H9 (cell line): Measurements from ENCODE around the gene GRIA4. TPM values are rescaled to one million over a fixed set of nuclear protein-coding genes. Genes with fewer than 3 reads are reported as not detected.

Source experiments
- DNase-seq: peaks from one replicate; pipeline ENCODE4 v3.0.0-alpha.2; 2017
- H2AFZ ChIP-seq: one replicate; pipeline ENCODE4 v1.6.1; 2013; ENCODE audit warnings: mild to moderate bottlenecking, low read length, control low read depth, moderate library complexity
- H2AK5ac ChIP-seq: 2 replicates; pipeline ENCODE4 v1.6.1; 2013; ENCODE audit warnings: low read length, control low read depth, mixed read lengths; ENCODE audit not compliant: insufficient read length
- H2BK120ac ChIP-seq: one replicate; pipeline ENCODE4 v1.6.1; 2013; ENCODE audit warnings: low read depth, mild to moderate bottlenecking, low read length, control low read depth, inconsistent platforms; ENCODE audit not compliant: poor library complexity, severe bottlenecking
- H2BK12ac ChIP-seq: 2 replicates; pipeline ENCODE4 v1.6.1; 2013; ENCODE audit warnings: low read length, control low read depth, mixed read lengths, low read depth; ENCODE audit not compliant: insufficient read length
- H2BK15ac ChIP-seq: 2 replicates; pipeline ENCODE4 v1.6.1; 2013; ENCODE audit warnings: low read depth, low read length, control low read depth
- H2BK20ac ChIP-seq: one replicate; pipeline ENCODE4 v1.6.1; 2013; ENCODE audit warnings: low read depth, mild to moderate bottlenecking, low read length, control low read depth, inconsistent platforms; ENCODE audit not compliant: poor library complexity, severe bottlenecking
- H2BK5ac ChIP-seq: 2 replicates; pipeline ENCODE4 v1.6.1; 2013; ENCODE audit warnings: low read length, control low read depth, mixed read lengths; ENCODE audit not compliant: insufficient read length
- H3K14ac ChIP-seq: 2 replicates; pipeline ENCODE4 v1.6.1; 2013; ENCODE audit warnings: low read length, control low read depth; ENCODE audit not compliant: insufficient read depth
- H3K18ac ChIP-seq: 2 replicates; pipeline ENCODE4 v1.6.1; 2013; ENCODE audit warnings: low read depth, mild to moderate bottlenecking, mixed read lengths, low read length, control low read depth; ENCODE audit not compliant: insufficient read length
- H3K23ac ChIP-seq: 2 replicates; pipeline ENCODE4 v1.6.1; 2013; ENCODE audit warnings: low read length, control low read depth, mixed read lengths, low read depth; ENCODE audit not compliant: insufficient read length
- H3K23me2 ChIP-seq: 2 replicates; pipeline ENCODE4 v1.6.1; 2013; ENCODE audit warnings: low read depth, mild to moderate bottlenecking, mixed read lengths, low read length, control low read depth; ENCODE audit not compliant: insufficient read length, poor library complexity, severe bottlenecking
- H3K27ac ChIP-seq: 2 replicates; pipeline ENCODE4 v1.5.1; 2013; ENCODE audit warnings: low read length, control low read depth, mixed read lengths, low read depth; ENCODE audit not compliant: insufficient read length
- H3K27me3 ChIP-seq: 2 replicates; pipeline ENCODE4 v1.6.1; 2013; ENCODE audit warnings: low read length, control low read depth, inconsistent platforms; ENCODE audit not compliant: insufficient read depth
- H3K4ac ChIP-seq: 2 replicates; pipeline ENCODE4 v1.6.1; 2013; ENCODE audit warnings: low read depth, mild to moderate bottlenecking, control low read depth, inconsistent platforms, low read length, moderate library complexity
- H3K4me1 ChIP-seq: 2 replicates; pipeline ENCODE4 v1.6.1; 2013; ENCODE audit warnings: low read length, control low read depth, inconsistent platforms; ENCODE audit not compliant: insufficient read depth
- H3K4me2 ChIP-seq: 2 replicates; pipeline ENCODE4 v1.6.1; 2013; ENCODE audit warnings: low read length, control low read depth, mixed read lengths; ENCODE audit not compliant: insufficient read length, insufficient read depth
- H3K56ac ChIP-seq: 2 replicates; pipeline ENCODE4 v1.6.1; 2013; ENCODE audit warnings: low read depth, mild to moderate bottlenecking, mixed read lengths, low read length, control low read depth; ENCODE audit not compliant: insufficient read length
- H3K79me1 ChIP-seq: 2 replicates; pipeline ENCODE4 v1.6.1; 2013; ENCODE audit warnings: low read depth, mild to moderate bottlenecking, moderate library complexity, low read length, control low read depth, inconsistent platforms; ENCODE audit not compliant: insufficient read depth, poor library complexity, severe bottlenecking
- H3K79me2 ChIP-seq: 2 replicates; pipeline ENCODE4 v1.6.1; 2013; ENCODE audit warnings: low read length, control low read depth, inconsistent platforms; ENCODE audit not compliant: insufficient read depth
- H3K9ac ChIP-seq: 2 replicates; pipeline ENCODE4 v1.6.1; 2013; ENCODE audit warnings: low read length, control low read depth, mixed read lengths; ENCODE audit not compliant: insufficient read length; ENCODE audit errors: extremely low read depth
- H3K9me3 ChIP-seq: one replicate; pipeline ENCODE4 v1.6.1; 2013; ENCODE audit warnings: low read depth, low read length, inconsistent platforms; ENCODE audit not compliant: control insufficient read depth
- H3T11ph ChIP-seq: one replicate; pipeline ENCODE4 v1.6.1; 2013; ENCODE audit warnings: mild to moderate bottlenecking, low read length, control low read depth, inconsistent platforms
- H4K20me1 ChIP-seq: one replicate; pipeline ENCODE4 v1.6.1; 2013; ENCODE audit not compliant: control insufficient read depth, insufficient read length, insufficient read depth
- H4K5ac ChIP-seq: 2 replicates; pipeline ENCODE4 v1.6.1; 2013; ENCODE audit warnings: low read depth, mild to moderate bottlenecking, mixed read lengths, low read length, control low read depth; ENCODE audit not compliant: insufficient read length
- H4K8ac ChIP-seq: replicated peaks from 2 replicates; pipeline ENCODE4 v1.6.1; 2013; ENCODE audit warnings: low read length, control low read depth, mixed read lengths, low read depth; ENCODE audit not compliant: insufficient read length
- H4K91ac ChIP-seq: 2 replicates; pipeline ENCODE4 v1.6.1; 2013; ENCODE audit warnings: low read depth, mild to moderate bottlenecking, moderate library complexity, mixed read lengths, low read length, control low read depth; ENCODE audit not compliant: insufficient read length
- H3K27ac Mint-ChIP-seq, 3 experiments: 2 replicates in 2 of 3; 3 replicates in 1 of 3; pipeline ENCODE4 v1.8.0; 2020 to 2021; ENCODE audit warnings: mixed read lengths in 3 of 3, mild to moderate bottlenecking in 1 of 3, moderate library complexity in 1 of 3
- H3K27me3 Mint-ChIP-seq: 2 replicates; pipeline ENCODE4 v1.8.0; 2021; ENCODE audit warnings: low read depth, mild to moderate bottlenecking, moderate library complexity, mixed read lengths
- H3K36me3 Mint-ChIP-seq, 3 experiments: 2 replicates in 2 of 3; 3 replicates in 1 of 3; pipeline ENCODE4 v1.8.0; 2020 to 2021; ENCODE audit warnings: low read depth in 3 of 3, mixed read lengths in 3 of 3; ENCODE audit not compliant: insufficient read depth in 1 of 3
- H3K4me1 Mint-ChIP-seq, 2 experiments: 2 replicates each; pipeline ENCODE4 v1.8.0; 2020; ENCODE audit warnings: mixed read lengths in 2 of 2
- H3K4me3 Mint-ChIP-seq, 2 experiments: 2 replicates in 1 of 2; 3 replicates in 1 of 2; pipeline ENCODE4 v1.8.0; 2020 to 2021; ENCODE audit warnings: mild to moderate bottlenecking in 2 of 2, mixed read lengths in 2 of 2, moderate library complexity in 1 of 2
- H3K9me3 Mint-ChIP-seq, 2 experiments: 2 replicates in 1 of 2; 3 replicates in 1 of 2; pipeline ENCODE4 v1.8.0; 2020; ENCODE audit warnings: mild to moderate bottlenecking in 2 of 2, mixed read lengths in 2 of 2, moderate library complexity in 1 of 2
- WGBS: extraction: QIAGEN DNeasy Blood & Tissue Kit; methylation state at CpG from one replicate; pipeline ENCODE4 v1.1.7; 2013; ENCODE audit warnings: missing lambda C conversion rate, low lambda C conversion rate, mixed read lengths; ENCODE audit not compliant: insufficient read length; ENCODE audit errors: extremely low coverage; 5-methylcytosine and 5-hydroxymethylcytosine counted together
- total RNA-seq: library from RNA; stranded (reverse); gene quantifications from 2 replicates; pipeline ENCODE4 v1.2.1, GENCODE V29; 2021
- TF ChIP-seq, protein P1 (sequence below): fragments of 200-600 bp; sonication (generic); conservative IDR thresholded peaks from 3 replicates; pipeline ENCODE4 v1.8.0; 2021; ENCODE audit warnings: antibody characterized with exemption, mild to moderate bottlenecking

The GRIA4 gene
- total RNA-seq, 1 experiment from 2014 or later: 0.83 TPM

DNA sequence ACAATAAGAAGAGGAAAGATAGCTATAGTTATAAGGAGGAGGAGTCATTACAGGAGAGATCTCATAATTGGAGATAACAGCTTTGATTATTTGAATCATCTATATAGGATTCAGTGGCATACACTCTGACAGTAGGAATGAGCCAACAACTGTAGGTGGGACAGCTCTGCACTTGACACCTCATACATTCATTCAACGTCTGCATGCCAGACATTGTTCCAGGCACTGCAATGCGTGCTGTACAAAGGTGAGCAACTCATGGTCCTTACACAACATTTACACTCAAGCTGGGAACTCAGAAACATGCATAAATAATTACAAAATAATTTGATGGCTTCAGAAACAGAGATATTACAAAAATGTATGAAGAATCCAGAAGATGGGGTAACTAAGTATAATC, 257.9 kb downstream of the GRIA4 start:
- Histone ChIP-seq H2BK15ac (no peak overlapping the region), H4K8ac (no peak overlapping the region), H4K91ac (no peak overlapping the region), H3K23ac (no peak overlapping the region), H3K14ac (no peak overlapping the region), H3K27me3 (no peaks in the 10 kb centered on the region), H3K23me2 (no peaks in the 10 kb centered on the region), H3T11ph (no peak overlapping the region), H2BK120ac (no peak overlapping the region), H3K4me1 (peaks cover 3% of the 10 kb centered on the region; the same call in 1 of the 2 replicates), H4K20me1 (no peaks in the 10 kb centered on the region), H3K4me2 (no peak overlapping the region), H3K4ac (no peak overlapping the region), H3K27ac (no peak overlapping the region), H2BK12ac (no peak overlapping the region), H2AK5ac (no peak overlapping the region), H4K5ac (no peak overlapping the region), H3K9me3 (no peaks in the 10 kb centered on the region), H3K56ac (no peak overlapping the region), H2BK20ac (no peak overlapping the region), H3K79me2 (no peaks in the 10 kb centered on the region), H2BK5ac (no peak overlapping the region), H2AFZ (no peak overlapping the region), H3K79me1 (no peaks in the 10 kb centered on the region), H3K9ac (no peak overlapping the region), H3K18ac (no peak overlapping the region)
- Mint-ChIP-seq H3K27me3 (no peaks in the 10 kb centered on the region), H3K4me1 (peaks cover 8 to 10% of the 10 kb centered on the region in 2 experiments), H3K27ac (no peak overlapping the region; a peak in 1 of 7 replicates), H3K36me3 (no peaks in the 10 kb centered on the region), H3K4me3 (no peak overlapping the region), H3K9me3 (no peaks in the 10 kb centered on the region)
- DNase-seq: no peak
- TF ChIP-seq, protein P1, sequence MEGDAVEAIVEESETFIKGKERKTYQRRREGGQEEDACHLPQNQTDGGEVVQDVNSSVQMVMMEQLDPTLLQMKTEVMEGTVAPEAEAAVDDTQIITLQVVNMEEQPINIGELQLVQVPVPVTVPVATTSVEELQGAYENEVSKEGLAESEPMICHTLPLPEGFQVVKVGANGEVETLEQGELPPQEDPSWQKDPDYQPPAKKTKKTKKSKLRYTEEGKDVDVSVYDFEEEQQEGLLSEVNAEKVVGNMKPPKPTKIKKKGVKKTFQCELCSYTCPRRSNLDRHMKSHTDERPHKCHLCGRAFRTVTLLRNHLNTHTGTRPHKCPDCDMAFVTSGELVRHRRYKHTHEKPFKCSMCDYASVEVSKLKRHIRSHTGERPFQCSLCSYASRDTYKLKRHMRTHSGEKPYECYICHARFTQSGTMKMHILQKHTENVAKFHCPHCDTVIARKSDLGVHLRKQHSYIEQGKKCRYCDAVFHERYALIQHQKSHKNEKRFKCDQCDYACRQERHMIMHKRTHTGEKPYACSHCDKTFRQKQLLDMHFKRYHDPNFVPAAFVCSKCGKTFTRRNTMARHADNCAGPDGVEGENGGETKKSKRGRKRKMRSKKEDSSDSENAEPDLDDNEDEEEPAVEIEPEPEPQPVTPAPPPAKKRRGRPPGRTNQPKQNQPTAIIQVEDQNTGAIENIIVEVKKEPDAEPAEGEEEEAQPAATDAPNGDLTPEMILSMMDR: no peak
- WGBS: no CpG with 5 or more reads among the region's 2 CpGs
